Upper lobe of left lung (tissue), 4 donors: ENCODE measurements around the gene BPIFA3.

Source experiments
- EP300 ChIP-seq, 4 donors: sonication (generic); formaldehyde crosslinking; IDR thresholded peaks; one replicate each; pipeline ENCODE4 v1.5.1; 2017; ENCODE audit warnings: antibody characterized with exemption in 4 of 4, control low read depth in 2 of 4
- POLR2A ChIP-seq, 4 donors: fragments of 450-650 bp; IDR thresholded peaks; one replicate each; pipeline ENCODE4 v1.5.1; 2016 to 2017; ENCODE audit warnings: antibody characterized with exemption in 4 of 4, mild to moderate bottlenecking in 2 of 4
- POLR2AphosphoS5 ChIP-seq, 2 donors: sonication (generic); formaldehyde crosslinking; IDR thresholded peaks; one replicate each; pipeline ENCODE4 v1.5.1; 2017; ENCODE audit warnings: antibody characterized with exemption in 2 of 2
- TF ChIP-seq, protein P1 (sequence below), 6 experiments: fragments of 450-650 bp in 4 of 6; fragments of 200-600 bp in 2 of 6; sonication (generic) in 2 of 6; IDR thresholded peaks; one replicate each; pipeline ENCODE4 v1.5.1; 2016 to 2019; ENCODE audit warnings: antibody characterized with exemption in 6 of 6

DNA sequence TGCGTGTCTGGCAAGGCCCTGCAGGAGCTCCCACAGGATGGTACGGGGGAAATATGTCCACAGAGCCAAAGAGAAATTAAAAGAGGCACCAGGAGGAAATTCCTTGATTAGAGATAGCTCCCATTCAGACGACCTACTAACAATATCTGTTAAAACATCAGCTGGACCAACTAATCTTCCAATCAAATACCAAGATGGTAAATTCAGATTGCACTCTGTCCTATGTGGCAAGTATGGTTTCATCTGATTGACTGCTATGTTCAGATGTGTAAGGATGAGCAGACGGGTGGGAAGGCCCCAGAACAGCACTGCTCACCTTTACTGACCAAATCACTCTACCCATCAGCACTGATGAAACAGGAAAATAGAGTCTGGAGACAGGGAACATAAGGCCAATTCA is 29.7 kb upstream of the BPIFA3 start:
- TF ChIP-seq, protein P1, sequence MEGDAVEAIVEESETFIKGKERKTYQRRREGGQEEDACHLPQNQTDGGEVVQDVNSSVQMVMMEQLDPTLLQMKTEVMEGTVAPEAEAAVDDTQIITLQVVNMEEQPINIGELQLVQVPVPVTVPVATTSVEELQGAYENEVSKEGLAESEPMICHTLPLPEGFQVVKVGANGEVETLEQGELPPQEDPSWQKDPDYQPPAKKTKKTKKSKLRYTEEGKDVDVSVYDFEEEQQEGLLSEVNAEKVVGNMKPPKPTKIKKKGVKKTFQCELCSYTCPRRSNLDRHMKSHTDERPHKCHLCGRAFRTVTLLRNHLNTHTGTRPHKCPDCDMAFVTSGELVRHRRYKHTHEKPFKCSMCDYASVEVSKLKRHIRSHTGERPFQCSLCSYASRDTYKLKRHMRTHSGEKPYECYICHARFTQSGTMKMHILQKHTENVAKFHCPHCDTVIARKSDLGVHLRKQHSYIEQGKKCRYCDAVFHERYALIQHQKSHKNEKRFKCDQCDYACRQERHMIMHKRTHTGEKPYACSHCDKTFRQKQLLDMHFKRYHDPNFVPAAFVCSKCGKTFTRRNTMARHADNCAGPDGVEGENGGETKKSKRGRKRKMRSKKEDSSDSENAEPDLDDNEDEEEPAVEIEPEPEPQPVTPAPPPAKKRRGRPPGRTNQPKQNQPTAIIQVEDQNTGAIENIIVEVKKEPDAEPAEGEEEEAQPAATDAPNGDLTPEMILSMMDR (IDR thresholded peaks at IDR 0.05): no peak
- TF ChIP-seq POLR2AphosphoS5 (IDR thresholded peaks at IDR 0.05) (no peak), POLR2A (IDR thresholded peaks at IDR 0.05) (no peak), EP300 (IDR thresholded peaks at IDR 0.05) (no peak)
